Neural crest cell (in vitro differentiated cells): ENCODE results near the gene HSPB9. TPM values are rescaled to one million over a fixed set of nuclear protein-coding genes. Genes with fewer than 3 reads are reported as not detected.
A peak's percentile ranks its signal among the peaks of the same experiment; 100 is the strongest.

ENCODE experiments used
- DNase-seq: peaks from one replicate; pipeline ENCODE4 v3.0.0; 2021; ENCODE audit warnings: low read depth, mixed read lengths, low spot score
- H3K27ac Mint-ChIP-seq: one replicate; pipeline ENCODE4 v1.8.0; 2021; ENCODE audit warnings: mild to moderate bottlenecking, mixed read lengths; ENCODE audit not compliant: unreplicated experiment
- H3K27me3 Mint-ChIP-seq: 2 replicates; pipeline ENCODE4 v1.8.0; 2021; ENCODE audit warnings: low read depth, mild to moderate bottlenecking, mixed read lengths
- H3K36me3 Mint-ChIP-seq: 2 replicates; pipeline ENCODE4 v1.8.0; 2021; ENCODE audit warnings: low read depth, mild to moderate bottlenecking, mixed read lengths
- H3K4me1 Mint-ChIP-seq: 2 replicates; pipeline ENCODE4 v1.8.0; 2021; ENCODE audit warnings: mixed read lengths
- H3K4me3 Mint-ChIP-seq: one replicate; pipeline ENCODE4 v1.8.0; 2021; ENCODE audit warnings: mild to moderate bottlenecking, mixed read lengths
- H3K9me3 Mint-ChIP-seq: 2 replicates; pipeline ENCODE4 v1.8.0; 2021; ENCODE audit warnings: mixed read lengths
- CTCF ChIP-seq: fragments of 200-600 bp; sonication (generic); conservative IDR thresholded peaks from 2 replicates; pipeline ENCODE4 v1.5.0; 2021; ENCODE audit warnings: antibody characterized with exemption, mild to moderate bottlenecking
- total RNA-seq: library from RNA; stranded (reverse); gene quantifications from 2 replicates; pipeline ENCODE4 v1.2.1, GENCODE V29; 2021

Gene HSPB9
- total RNA-seq, 1 donor from 2014 or later, result 0.40 TPM

GRCh38 chr17:42127414-42127813 is 4.8 kb downstream of the HSPB9 start:
- no peaks in the 10 kb centered on the region for H3K27me3 Mint-ChIP-seq
- no peak overlapping the region for H3K27ac Mint-ChIP-seq
- peaks cover 8% of the 10 kb centered on the region for H3K4me1 Mint-ChIP-seq
- no peak for DNase-seq
- H3K36me3 Mint-ChIP-seq, result peaks cover 13% of the 10 kb centered on the region
- H3K4me3 Mint-ChIP-seq, result no peak overlapping the region
- no peak for TF ChIP-seq CTCF
- H3K9me3 Mint-ChIP-seq, result no peaks in the 10 kb centered on the region

- Mint-ChIP-seq H3K9me3 (no peaks in the 10 kb centered on the region), H3K36me3 (peaks cover 10% of the 10 kb centered on the region), H3K4me3 (no peak overlapping the region), H3K27ac (no peak overlapping the region), H3K4me1 (peaks cover 17% of the 10 kb centered on the region), H3K27me3 (no peaks in the 10 kb centered on the region)
- no peak for TF ChIP-seq CTCF
- DNase-seq, result no peak
Observed at GRCh38 chr17:42129109-42129837, 6.7 kb downstream of the HSPB9 start.

DNA sequence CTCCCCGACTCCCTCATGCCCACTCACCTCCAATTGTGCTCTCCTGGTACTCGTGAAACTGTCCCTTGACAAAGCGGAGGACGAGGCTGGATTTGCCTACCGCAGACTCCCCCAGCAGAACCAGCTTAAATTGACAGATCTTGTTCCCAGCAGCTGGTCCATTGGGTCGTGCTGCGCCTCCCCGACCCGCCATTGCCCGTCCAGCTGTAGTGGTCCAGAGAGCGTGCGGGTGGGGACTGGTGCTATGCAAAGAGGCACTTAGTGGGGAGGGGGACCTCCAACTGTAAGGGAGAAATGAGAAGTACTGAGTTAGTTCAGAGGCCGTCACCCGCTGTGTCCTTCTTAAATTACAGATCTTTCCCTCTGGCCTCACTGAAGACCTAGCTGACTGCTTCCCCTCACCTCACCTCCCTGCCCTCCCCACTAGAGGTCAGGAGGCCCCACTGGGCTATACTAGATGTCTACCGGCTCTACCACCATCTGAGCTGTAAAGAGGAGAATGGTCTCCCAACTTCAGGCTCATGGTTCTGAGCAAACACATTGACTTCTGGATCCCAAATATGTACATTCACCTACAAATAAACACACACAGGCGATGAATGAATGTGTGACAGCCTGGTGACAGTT is 7.8 kb downstream of the HSPB9 start:
- no peak for TF ChIP-seq CTCF
- DNase-seq, result no peak
- Mint-ChIP-seq H3K9me3 (no peaks in the 10 kb centered on the region), H3K4me1 (peaks cover 19% of the 10 kb centered on the region), H3K27me3 (no peaks in the 10 kb centered on the region), H3K4me3 (no peak overlapping the region), H3K36me3 (peaks cover 6% of the 10 kb centered on the region), H3K27ac (no peak overlapping the region)

DNA sequence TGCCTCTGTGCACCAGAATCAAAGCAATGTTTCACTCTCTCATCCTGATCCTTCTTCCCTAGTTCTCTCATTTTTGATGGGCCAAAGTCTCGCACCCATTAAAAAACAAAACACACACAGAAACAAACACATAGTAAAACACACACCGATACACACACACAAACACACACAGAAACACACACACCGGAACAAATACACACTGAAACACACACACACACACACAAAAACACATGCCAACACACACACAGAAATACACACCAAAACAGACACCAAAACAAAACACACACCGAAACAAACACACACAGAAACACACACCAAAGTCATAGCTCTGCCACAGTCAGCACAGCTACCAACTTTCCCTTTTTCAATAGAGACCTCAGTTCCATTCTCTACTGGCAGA is 8.6 kb downstream of the HSPB9 start:
- Mint-ChIP-seq H3K36me3 (peaks cover 6% of the 10 kb centered on the region), H3K4me3 (no peak overlapping the region), H3K27me3 (no peaks in the 10 kb centered on the region), H3K27ac (peak overlapping the region; percentile 47), H3K9me3 (no peaks in the 10 kb centered on the region), H3K4me1 (peaks cover 24% of the 10 kb centered on the region)
- TF ChIP-seq CTCF, result no peak
- DNase-seq, result no peak

DNA sequence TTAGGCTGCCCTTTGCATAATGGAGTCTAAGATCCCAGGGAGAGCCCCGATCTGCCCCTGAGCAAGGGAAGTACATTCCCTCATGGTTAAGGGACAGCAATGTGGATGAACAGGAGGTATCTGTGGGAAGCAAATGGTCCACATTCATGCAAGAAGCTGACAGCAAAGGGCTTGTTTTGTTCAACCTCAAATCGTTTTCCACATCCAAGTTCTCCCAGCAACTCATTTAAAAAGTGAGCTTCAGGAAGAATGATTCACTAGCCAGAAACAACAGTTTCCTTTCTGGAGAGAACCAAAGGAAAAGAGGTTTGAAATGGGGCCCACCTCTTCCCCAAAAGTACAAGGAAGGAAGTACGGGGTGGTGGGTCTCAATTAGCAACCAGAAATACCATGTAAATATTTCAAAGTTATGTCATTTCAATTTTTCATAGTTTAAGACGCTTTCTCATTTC is 9.4 kb downstream of the HSPB9 start:
- H3K4me1 Mint-ChIP-seq, result peaks cover 24% of the 10 kb centered on the region
- no peak overlapping the region for H3K4me3 Mint-ChIP-seq
- H3K9me3 Mint-ChIP-seq, result no peaks in the 10 kb centered on the region
- peaks cover 5% of the 10 kb centered on the region for H3K36me3 Mint-ChIP-seq
- DNase-seq, result no peak
- no peak overlapping the region for H3K27ac Mint-ChIP-seq
- no peak for TF ChIP-seq CTCF
- no peaks in the 10 kb centered on the region for H3K27me3 Mint-ChIP-seq
